Measurements from ENCODE around the gene EPB41L3. TPM values are rescaled to one million over a fixed set of nuclear protein-coding genes. Genes with fewer than 3 reads are reported as not detected.

Gene EPB41L3
- polyA plus RNA-seq, 3 donors, result 25.2 to 56.6 (median 51.3) TPM

GRCh38 chr18:5478261-5478660, 65.5 kb downstream of the EPB41L3 start:
- H3K4me3 Mint-ChIP-seq, result no peak overlapping the region
- Histone ChIP-seq H3K9me3 (replicated peaks in 1 of 2; ENCODE audit: control insufficient read depth in 1 of 2, insufficient read depth in 1 of 2, low read length in 2 of 2) (peaks cover 0 to 4% of the 10 kb centered on the region in 2 donors), H3K9ac (ENCODE audit: insufficient read depth, low read length, poor library complexity, severe bottlenecking) (no peak overlapping the region), H3K27ac (ENCODE audit: low read depth in 1 of 2, low read length in 2 of 2) (no peak overlapping the region), H3K4me3 (replicated peaks in 1 of 3; ENCODE audit: low read depth in 2 of 3, low read length in 3 of 3) (no peak overlapping the region), H2AFZ (ENCODE audit: insufficient read depth, low read depth, low read length, poor library complexity, severe bottlenecking) (no peak overlapping the region), H4K20me1 (ENCODE audit: insufficient read depth, low read length) (peaks cover 8% of the 10 kb centered on the region), H3K36me3 (replicated peaks in 1 of 2; ENCODE audit: control insufficient read depth in 1 of 2, insufficient read depth in 2 of 2, low read length in 2 of 2) (peaks cover 5 to 17% of the 10 kb centered on the region in 2 donors), H3K79me2 (ENCODE audit: insufficient read depth, low read length) (no peaks in the 10 kb centered on the region), H3K27me3 (ENCODE audit: control insufficient read depth in 2 of 2, insufficient read depth in 2 of 2, low read length in 2 of 2) (no peaks in the 10 kb centered on the region), H3K4me2 (replicated peaks; ENCODE audit: extremely low read depth, low read length, poor library complexity, severe bottlenecking) (no peak overlapping the region), H3K4me1 (ENCODE audit: control insufficient read depth in 1 of 2, insufficient read depth in 2 of 2, low read length in 2 of 2) (peaks cover 15 to 21% of the 10 kb centered on the region in 2 donors)
- H3K36me3 Mint-ChIP-seq, result peaks cover 44% of the 10 kb centered on the region in 2 donors
- H3K4me1 Mint-ChIP-seq, result peaks cover 27% of the 10 kb centered on the region
- no peak overlapping the region for H3K27ac Mint-ChIP-seq
- no peak for DNase-seq
- intact Hi-C loops (cut with micrococcal nuclease), result loop anchor here in 1 of 2 donors (5.0 kb wide), 1 partner anchor 64 kb away; the partner anchor contains the start of gene EPB41L3
- TF ChIP-seq CTCF (IDR thresholded peaks at IDR 0.05), result no peak
- WGBS (ENCODE audit: insufficient coverage), result 95% methylated on average over 3 of the region's 4 CpGs
- peaks cover 0 to 15% (median 9%) of the 10 kb centered on the region in 7 donors for H3K9me3 Mint-ChIP-seq
- no peaks in the 10 kb centered on the region for H3K27me3 Mint-ChIP-seq (ENCODE audit: low read depth in 3 of 3)

- Histone ChIP-seq H3K4me3 (replicated peaks in 1 of 3; ENCODE audit: low read depth in 2 of 3, low read length in 3 of 3) (no peak overlapping the region), H3K36me3 (replicated peaks in 1 of 2; ENCODE audit: control insufficient read depth in 1 of 2, insufficient read depth in 2 of 2, low read length in 2 of 2) (peaks cover 5 to 27% of the 10 kb centered on the region in 2 donors), H3K27ac (ENCODE audit: low read depth in 1 of 2, low read length in 2 of 2) (no peak overlapping the region), H3K9me3 (replicated peaks in 1 of 2; ENCODE audit: control insufficient read depth in 1 of 2, insufficient read depth in 1 of 2, low read length in 2 of 2) (peaks cover 0 to 4% of the 10 kb centered on the region in 2 donors), H4K20me1 (ENCODE audit: insufficient read depth, low read length) (peaks cover 8% of the 10 kb centered on the region), H3K27me3 (ENCODE audit: control insufficient read depth in 2 of 2, insufficient read depth in 2 of 2, low read length in 2 of 2) (no peaks in the 10 kb centered on the region), H3K4me1 (ENCODE audit: control insufficient read depth in 1 of 2, insufficient read depth in 2 of 2, low read length in 2 of 2) (peaks cover 15 to 21% of the 10 kb centered on the region in 2 donors), H3K9ac (ENCODE audit: insufficient read depth, low read length, poor library complexity, severe bottlenecking) (no peak overlapping the region), H3K4me2 (replicated peaks; ENCODE audit: extremely low read depth, low read length, poor library complexity, severe bottlenecking) (no peak overlapping the region), H2AFZ (ENCODE audit: insufficient read depth, low read depth, low read length, poor library complexity, severe bottlenecking) (no peak overlapping the region), H3K79me2 (ENCODE audit: insufficient read depth, low read length) (no peaks in the 10 kb centered on the region)
- Mint-ChIP-seq H3K27me3 (ENCODE audit: low read depth in 3 of 3) (no peaks in the 10 kb centered on the region), H3K4me3 (no peak overlapping the region), H3K9me3 (peaks cover 0 to 10% (median 3%) of the 10 kb centered on the region in 7 donors), H3K36me3 (peaks cover 34 to 39% of the 10 kb centered on the region in 2 donors), H3K4me1 (peaks cover 27% of the 10 kb centered on the region), H3K27ac (peak overlapping the region in 1 of 7 donors; percentile 64)
- WGBS (ENCODE audit: insufficient coverage), result 98% methylated on average over 4 of the region's 6 CpGs
- TF ChIP-seq CTCF (IDR thresholded peaks at IDR 0.05), result no peak
- no peak for DNase-seq
- intact Hi-C loops (cut with micrococcal nuclease), result loop anchor here in 1 of 2 donors (5.0 kb wide), 1 partner anchor 65 kb away; the partner anchor contains the start of gene EPB41L3
These were observed 66.6 kb downstream of the EPB41L3 start for GRCh38 chr18:5476961-5477800.
